Nephron progenitor cell (in vitro differentiated cells): ENCODE results near the gene SSBP4.
"Not testable (repeated sequence)": the region's sequence is repeated elsewhere in the genome, so short reads cannot be mapped to it uniquely, and the experiment has no call there.

Experiments used
- DNase-seq: peaks from one replicate; pipeline ENCODE4 v3.0.0; 2021
- H3K27ac Mint-ChIP-seq: 2 replicates; pipeline ENCODE4 v1.8.0; 2021; ENCODE audit warnings: mild to moderate bottlenecking, moderate library complexity, mixed read lengths
- H3K27me3 Mint-ChIP-seq: 2 replicates; pipeline ENCODE4 v1.8.0; 2021; ENCODE audit warnings: mild to moderate bottlenecking, low read depth, mixed read lengths; ENCODE audit not compliant: poor library complexity
- H3K36me3 Mint-ChIP-seq: 2 replicates; pipeline ENCODE4 v1.8.0; 2021; ENCODE audit warnings: low read depth, mixed read lengths
- H3K4me1 Mint-ChIP-seq: 2 replicates; pipeline ENCODE4 v1.8.0; 2021; ENCODE audit warnings: mixed read lengths
- H3K4me3 Mint-ChIP-seq: 2 replicates; pipeline ENCODE4 v1.8.0; 2021; ENCODE audit warnings: mild to moderate bottlenecking, moderate library complexity, mixed read lengths
- H3K9me3 Mint-ChIP-seq: 2 replicates; pipeline ENCODE4 v1.8.0; 2021; ENCODE audit warnings: mild to moderate bottlenecking, moderate library complexity, mixed read lengths
- TF ChIP-seq, protein P1 (sequence below): fragments of 200-600 bp; sonication (generic); IDR thresholded peaks from 2 replicates; pipeline ENCODE4 v1.5.0; 2021; ENCODE audit warnings: antibody characterized with exemption

The SSBP4 gene

GRCh38 chr19:18380843-18381242 lies 38.4 kb upstream of the SSBP4 start:
- Mint-ChIP-seq H3K4me1 (peaks cover 48% of the 10 kb centered on the region), H3K36me3 (no peaks in the 10 kb centered on the region), H3K9me3 (no peaks in the 10 kb centered on the region), H3K27me3 (peaks cover 12% of the 10 kb centered on the region), H3K4me3 (no peak overlapping the region), H3K27ac (no peak overlapping the region)
- DNase-seq: no peak
- TF ChIP-seq, protein P1, sequence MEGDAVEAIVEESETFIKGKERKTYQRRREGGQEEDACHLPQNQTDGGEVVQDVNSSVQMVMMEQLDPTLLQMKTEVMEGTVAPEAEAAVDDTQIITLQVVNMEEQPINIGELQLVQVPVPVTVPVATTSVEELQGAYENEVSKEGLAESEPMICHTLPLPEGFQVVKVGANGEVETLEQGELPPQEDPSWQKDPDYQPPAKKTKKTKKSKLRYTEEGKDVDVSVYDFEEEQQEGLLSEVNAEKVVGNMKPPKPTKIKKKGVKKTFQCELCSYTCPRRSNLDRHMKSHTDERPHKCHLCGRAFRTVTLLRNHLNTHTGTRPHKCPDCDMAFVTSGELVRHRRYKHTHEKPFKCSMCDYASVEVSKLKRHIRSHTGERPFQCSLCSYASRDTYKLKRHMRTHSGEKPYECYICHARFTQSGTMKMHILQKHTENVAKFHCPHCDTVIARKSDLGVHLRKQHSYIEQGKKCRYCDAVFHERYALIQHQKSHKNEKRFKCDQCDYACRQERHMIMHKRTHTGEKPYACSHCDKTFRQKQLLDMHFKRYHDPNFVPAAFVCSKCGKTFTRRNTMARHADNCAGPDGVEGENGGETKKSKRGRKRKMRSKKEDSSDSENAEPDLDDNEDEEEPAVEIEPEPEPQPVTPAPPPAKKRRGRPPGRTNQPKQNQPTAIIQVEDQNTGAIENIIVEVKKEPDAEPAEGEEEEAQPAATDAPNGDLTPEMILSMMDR: no peak

GRCh38 chr19:18383622-18384021 lies 35.6 kb upstream of the SSBP4 start:
- H3K4me3 Mint-ChIP-seq, DNase-seq, H3K9me3 Mint-ChIP-seq, H3K36me3 Mint-ChIP-seq, H3K27ac Mint-ChIP-seq: not testable (repeated sequence)
- Mint-ChIP-seq H3K4me1 (peaks cover 47% of the 10 kb centered on the region), H3K27me3 (peaks cover 38% of the 10 kb centered on the region)

DNA sequence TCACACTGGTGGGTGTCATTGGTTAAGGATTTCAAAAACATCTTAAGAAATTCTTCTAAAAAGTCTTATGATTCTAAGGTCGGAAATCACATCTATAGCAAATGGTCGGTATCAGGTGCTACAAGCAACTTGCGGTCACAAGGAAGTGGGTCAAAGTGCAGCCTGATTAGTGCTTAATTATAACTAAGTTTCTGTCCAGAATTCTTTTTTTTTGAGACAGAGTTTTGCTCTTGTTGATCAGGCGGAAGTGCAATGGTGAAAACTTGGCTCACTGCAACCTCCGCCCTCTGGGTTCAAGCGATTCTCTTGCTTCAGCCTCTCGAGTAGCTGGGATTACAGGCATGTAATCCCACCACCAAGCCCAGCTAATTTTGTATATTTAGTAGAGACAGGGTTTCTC lies 34.4 kb upstream of the SSBP4 start:
- H3K27me3 Mint-ChIP-seq: peaks cover 44% of the 10 kb centered on the region

GRCh38 chr19:18385359-18385674 lies 33.9 kb upstream of the SSBP4 start:
- Mint-ChIP-seq H3K9me3 (no peaks in the 10 kb centered on the region), H3K4me3 (no peak overlapping the region), H3K27me3 (peaks cover 47% of the 10 kb centered on the region), H3K27ac (no peak overlapping the region), H3K36me3 (no peaks in the 10 kb centered on the region), H3K4me1 (peaks cover 42% of the 10 kb centered on the region)
- DNase-seq: no peak
- TF ChIP-seq, protein P1: no peak

More for the DNA sequence above, 34.4 kb upstream of the SSBP4 start:
- TF ChIP-seq, protein P1: no peak
- no peak overlapping the region for H3K4me3 Mint-ChIP-seq
- H3K27ac Mint-ChIP-seq: no peak overlapping the region
- DNase-seq: no peak
- H3K36me3 Mint-ChIP-seq: no peaks in the 10 kb centered on the region
- peaks cover 47% of the 10 kb centered on the region for H3K4me1 Mint-ChIP-seq
- H3K9me3 Mint-ChIP-seq: no peaks in the 10 kb centered on the region

GRCh38 chr19:18385675-18386542 lies 33.3 kb upstream of the SSBP4 start, which contains the start of gene GDF15:
Gene GDF15, plus strand, starts transcription at chr19:18386158. Its CDS starts 32 bp downstream, at chr19:18386190.
- Mint-ChIP-seq H3K9me3 (no peaks in the 10 kb centered on the region), H3K27ac (no peak within 1 kb of the TSS), H3K4me1 (peaks cover 39% of the 10 kb centered on the region), H3K36me3 (no peaks in the 10 kb centered on the region), H3K27me3 (peaks cover 50% of the 10 kb centered on the region), H3K4me3 (peak within 1 kb of the TSS; percentile 71)
- TF ChIP-seq, protein P1: peak; percentile 54
- DNase-seq: peak; percentile 64

GRCh38 chr19:18386543-18387271 lies 32.5 kb upstream of the SSBP4 start:
- Mint-ChIP-seq H3K4me1 (peaks cover 38% of the 10 kb centered on the region), H3K27ac (no peak overlapping the region), H3K36me3 (no peaks in the 10 kb centered on the region), H3K9me3 (no peaks in the 10 kb centered on the region), H3K4me3 (peak overlapping the region; percentile 71), H3K27me3 (peaks cover 52% of the 10 kb centered on the region)
- TF ChIP-seq, protein P1: no peak
- no peak for DNase-seq
